A673 (cell line): ENCODE measurements around the gene UMODL1.

ENCODE experiments used
- EZH2 ChIP-seq: fragments of 200-600 bp; sonication (generic); IDR thresholded peaks from 2 replicates; pipeline ENCODE4 v1.6.1; 2017; ENCODE audit warnings: borderline replicate concordance, low read depth, mild to moderate bottlenecking, mixed read lengths, antibody characterized with exemption, low read length; ENCODE audit not compliant: poor library complexity, severe bottlenecking
- TF ChIP-seq, protein P1 (sequence below): fragments of 300-800, 200-600 bp; sonication (generic); conservative IDR thresholded peaks from 2 replicates; pipeline ENCODE4 v1.5.1; 2017; ENCODE audit warnings: low read depth, mild to moderate bottlenecking, antibody characterized with exemption, low read length, moderate library complexity, mixed read lengths

DNA sequence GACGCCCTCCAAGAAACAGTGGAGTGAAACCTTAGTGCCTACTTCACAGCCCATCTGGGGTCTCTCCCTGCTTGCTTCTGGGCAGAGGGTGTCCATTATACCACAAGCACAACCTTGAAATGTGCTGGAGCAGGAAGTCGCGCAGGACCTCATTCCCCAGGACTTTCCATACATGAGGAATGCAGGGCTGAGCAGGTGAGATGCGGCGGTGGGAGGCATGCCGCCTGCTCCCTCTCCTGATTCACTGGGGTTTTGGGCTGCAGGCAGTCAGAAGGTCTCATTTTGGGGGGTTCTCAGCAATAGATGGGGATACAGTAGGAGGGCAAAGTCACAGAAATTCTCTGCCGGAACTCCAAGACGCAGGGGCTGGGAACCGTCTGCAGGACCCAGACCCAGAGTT lies 15.7 kb upstream of the UMODL1 start:
- no peak for TF ChIP-seq EZH2
- TF ChIP-seq, protein P1, sequence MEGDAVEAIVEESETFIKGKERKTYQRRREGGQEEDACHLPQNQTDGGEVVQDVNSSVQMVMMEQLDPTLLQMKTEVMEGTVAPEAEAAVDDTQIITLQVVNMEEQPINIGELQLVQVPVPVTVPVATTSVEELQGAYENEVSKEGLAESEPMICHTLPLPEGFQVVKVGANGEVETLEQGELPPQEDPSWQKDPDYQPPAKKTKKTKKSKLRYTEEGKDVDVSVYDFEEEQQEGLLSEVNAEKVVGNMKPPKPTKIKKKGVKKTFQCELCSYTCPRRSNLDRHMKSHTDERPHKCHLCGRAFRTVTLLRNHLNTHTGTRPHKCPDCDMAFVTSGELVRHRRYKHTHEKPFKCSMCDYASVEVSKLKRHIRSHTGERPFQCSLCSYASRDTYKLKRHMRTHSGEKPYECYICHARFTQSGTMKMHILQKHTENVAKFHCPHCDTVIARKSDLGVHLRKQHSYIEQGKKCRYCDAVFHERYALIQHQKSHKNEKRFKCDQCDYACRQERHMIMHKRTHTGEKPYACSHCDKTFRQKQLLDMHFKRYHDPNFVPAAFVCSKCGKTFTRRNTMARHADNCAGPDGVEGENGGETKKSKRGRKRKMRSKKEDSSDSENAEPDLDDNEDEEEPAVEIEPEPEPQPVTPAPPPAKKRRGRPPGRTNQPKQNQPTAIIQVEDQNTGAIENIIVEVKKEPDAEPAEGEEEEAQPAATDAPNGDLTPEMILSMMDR: no peak
